Suppressor macrophage treated with lipopolysaccharide for 4 hours (primary cell): ENCODE measurements around the gene NR3C2.
"Not testable (repeated sequence)": the region's sequence is repeated elsewhere in the genome, so short reads cannot be mapped to it uniquely, and the experiment has no call there.

ENCODE experiments used
- DNase-seq: peaks from one replicate; pipeline ENCODE4 v3.0.0-alpha.2; 2020

Gene NR3C2

GRCh38 chr4:148364525-148364924 lies 77.7 kb downstream of the NR3C2 start:
- no peak for DNase-seq

GRCh38 chr4:148359769-148360168 lies 82.4 kb downstream of the NR3C2 start:
- DNase-seq: no peak

- DNase-seq: no peak
Observed at GRCh38 chr4:148355442-148356123, 86.6 kb downstream of the NR3C2 start.

- no peak for DNase-seq
Observed at GRCh38 chr4:148354186-148354585, 88.0 kb downstream of the NR3C2 start.

- DNase-seq: no peak
Observed at GRCh38 chr4:148353571-148353970, 88.6 kb downstream of the NR3C2 start.

- no peak for DNase-seq
Observed at GRCh38 chr4:148349153-148349552, 93.1 kb downstream of the NR3C2 start.

GRCh38 chr4:148346657-148347056 lies 95.6 kb downstream of the NR3C2 start:
- DNase-seq: no peak

- no peak for DNase-seq
Observed at GRCh38 chr4:148345509-148345908, 96.7 kb downstream of the NR3C2 start.

GRCh38 chr4:148344941-148345340 lies 97.3 kb downstream of the NR3C2 start:
- no peak for DNase-seq

- DNase-seq: no peak
Observed at GRCh38 chr4:148344352-148344751, 97.9 kb downstream of the NR3C2 start.

GRCh38 chr4:148341980-148342800 lies 100.0 kb downstream of the NR3C2 start:
- DNase-seq: no peak

GRCh38 chr4:148335133-148335532 lies 107.1 kb downstream of the NR3C2 start:
- no peak for DNase-seq

GRCh38 chr4:148333265-148333664 lies 108.9 kb downstream of the NR3C2 start:
- DNase-seq: no peak

GRCh38 chr4:148332486-148332885 lies 109.7 kb downstream of the NR3C2 start:
- no peak for DNase-seq

- DNase-seq: no peak
Observed at GRCh38 chr4:148330724-148331123, 111.5 kb downstream of the NR3C2 start.

- DNase-seq: no peak
Observed at GRCh38 chr4:148330161-148330560, 112.1 kb downstream of the NR3C2 start.

- DNase-seq: no peak
Observed at GRCh38 chr4:148329751-148330150, 112.5 kb downstream of the NR3C2 start.

GRCh38 chr4:148327683-148328082 lies 114.5 kb downstream of the NR3C2 start:
- DNase-seq: no peak

GRCh38 chr4:148323316-148323715 lies 118.9 kb downstream of the NR3C2 start:
- not testable (repeated sequence) for DNase-seq

GRCh38 chr4:148315049-148315448 lies 127.2 kb downstream of the NR3C2 start:
- no peak for DNase-seq

- no peak for DNase-seq
Observed at GRCh38 chr4:148312956-148313490, 129.2 kb downstream of the NR3C2 start.

GRCh38 chr4:148311526-148311925 lies 130.7 kb downstream of the NR3C2 start:
- no peak for DNase-seq

GRCh38 chr4:148310756-148311155 lies 131.5 kb downstream of the NR3C2 start:
- DNase-seq: no peak

- DNase-seq: no peak
Observed at GRCh38 chr4:148305751-148306150, 136.5 kb downstream of the NR3C2 start.
